Left lung (tissue), 14 donors: ENCODE data around the gene ANKRD36. TPM values are rescaled to one million over a fixed set of nuclear protein-coding genes. Genes with fewer than 3 reads are reported as not detected.
"Not testable (repeated sequence)": the region's sequence is repeated elsewhere in the genome, so short reads cannot be mapped to it uniquely, and the experiment has no call there.

ENCODE experiments used
- ATAC-seq: fragments of 200-7000 bp; cut with Tn5 transposase; one replicate; pipeline ENCODE4 v1.9.1; 2020; ENCODE audit warnings: moderate library complexity
- DNase-seq, 4 donors: peaks; one replicate each; pipeline ENCODE4 v3.0.0-alpha.2; 2013 to 2020
- H3K27ac ChIP-seq, 2 donors: fragments of 200-600 bp; sonication (generic) in 1 of 2; one replicate each; pipeline versions ENCODE4 v1.5.0 to v1.8.0; 2020 to 2021
- H3K27me3 ChIP-seq, 2 donors: fragments of 200-600 bp; sonication (generic) in 1 of 2; one replicate each; pipeline versions ENCODE4 v1.5.0 to v1.8.0; 2020 to 2021
- H3K36me3 ChIP-seq, 2 donors: fragments of 200-600 bp; sonication (generic) in 1 of 2; one replicate each; pipeline versions ENCODE4 v1.5.0 to v1.8.0; 2020 to 2021
- H3K4me1 ChIP-seq, 2 donors: fragments of 200-600 bp; one replicate each; pipeline ENCODE4 v1.8.0; 2021
- H3K4me3 ChIP-seq, 2 donors: fragments of 200-600 bp; sonication (generic) in 1 of 2; one replicate each; pipeline versions ENCODE4 v1.5.0 to v1.8.0; 2020 to 2021; ENCODE audit warnings: mild to moderate bottlenecking in 1 of 2
- H3K9me3 ChIP-seq, 2 donors: fragments of 200-600 bp; sonication (generic) in 1 of 2; one replicate each; pipeline versions ENCODE4 v1.5.0 to v1.8.0; 2020 to 2021
- intact Hi-C, 2 donors: fragments of 100-400 bp; cut with DNase I; formaldehyde crosslinking; loops; one replicate each; pipeline versions ENCODE4 v1.11.2 to v1.14.2; 2022
- long read RNA-seq, 12 donors: library from polyadenylated mRNA in 2 of 12; unstranded in 2 of 12; transcript quantifications; one replicate each; pipeline ENCODE4 v2.0.0 and lab custom pipeline, GENCODE V29; 2019 to 2026
- polyA plus RNA-seq, 6 donors: library from polyadenylated mRNA; unstranded; fragments of 120-200 nt; gene quantifications; one replicate each; pipeline ENCODE4 v1.2.1, GENCODE V29; 2013; ENCODE audit not compliant: insufficient read length in 6 of 6
- total RNA-seq, 2 donors: library from RNA; stranded (reverse); fragmentation: NEBNext Ultra II Directional; extraction: Animal tissue kit (Norgen Biotek cat#: 25700); gene quantifications; one replicate each; pipeline ENCODE4 v1.2.1, GENCODE V29; 2021
- TF ChIP-seq, protein P1 (sequence below), 2 donors: fragments of 200-600 bp; sonication (generic) in 1 of 2; IDR thresholded peaks; one replicate each; pipeline versions ENCODE4 v1.5.0 to v1.8.0; 2021; ENCODE audit warnings: antibody characterized with exemption in 2 of 2
- donor health status: DM: no; HTN: yes; CAD: no.
- donor health status: DM: no; HTN: no; CAD: no.

Gene ANKRD36
- 10 to 100 TPM; 18.5 to 20.2 TPM for total RNA-seq
- 10 to 100 TPM; 27.3 to 44.1 (median 32.5) TPM for polyA plus RNA-seq
- long read RNA-seq, donor 1, partial matches to known transcripts, result 70 of 77 reads
- long read RNA-seq, donor 1, other reads (novel, unspliced or antisense), result 6 of 77 reads
- long read RNA-seq, donor 2, partial matches to known transcripts, result 29 of 30 reads
- long read RNA-seq, donor 2, other reads (novel, unspliced or antisense), result 0 of 30 reads
- long read RNA-seq, donor 3, partial matches to known transcripts, result 5 of 7 reads
- long read RNA-seq, donor 3, other reads (novel, unspliced or antisense), result 0 of 7 reads
- long read RNA-seq, donor 4, partial matches to known transcripts, result 1 of 4 reads
- long read RNA-seq, donor 4, other reads (novel, unspliced or antisense), result 3 of 4 reads
- long read RNA-seq, donor 5, partial matches to known transcripts, result 7 of 7 reads
- long read RNA-seq, donor 5, other reads (novel, unspliced or antisense), result 0 of 7 reads
- long read RNA-seq, donor 6, partial matches to known transcripts, result 14 of 15 reads
- long read RNA-seq, donor 6, other reads (novel, unspliced or antisense), result 0 of 15 reads
- long read RNA-seq, donor 7, partial matches to known transcripts, result 44 of 45 reads
- long read RNA-seq, donor 7, other reads (novel, unspliced or antisense), result 0 of 45 reads
- long read RNA-seq, donor 8, partial matches to known transcripts, result 8 of 15 reads
- long read RNA-seq, donor 8, other reads (novel, unspliced or antisense), result 6 of 15 reads
- long read RNA-seq, donor 9, result 0 reads
- long read RNA-seq, donor 10, partial matches to known transcripts, result 0 of 3 reads
- long read RNA-seq, donor 10, other reads (novel, unspliced or antisense), result 2 of 3 reads
- long read RNA-seq, donor 11, partial matches to known transcripts, result 0 of 1 reads
- long read RNA-seq, donor 11, other reads (novel, unspliced or antisense), result 0 of 1 reads
- long read RNA-seq, donor 12, partial matches to known transcripts, result 20 of 20 reads
- long read RNA-seq, donor 12, other reads (novel, unspliced or antisense), result 0 of 20 reads

DNA sequence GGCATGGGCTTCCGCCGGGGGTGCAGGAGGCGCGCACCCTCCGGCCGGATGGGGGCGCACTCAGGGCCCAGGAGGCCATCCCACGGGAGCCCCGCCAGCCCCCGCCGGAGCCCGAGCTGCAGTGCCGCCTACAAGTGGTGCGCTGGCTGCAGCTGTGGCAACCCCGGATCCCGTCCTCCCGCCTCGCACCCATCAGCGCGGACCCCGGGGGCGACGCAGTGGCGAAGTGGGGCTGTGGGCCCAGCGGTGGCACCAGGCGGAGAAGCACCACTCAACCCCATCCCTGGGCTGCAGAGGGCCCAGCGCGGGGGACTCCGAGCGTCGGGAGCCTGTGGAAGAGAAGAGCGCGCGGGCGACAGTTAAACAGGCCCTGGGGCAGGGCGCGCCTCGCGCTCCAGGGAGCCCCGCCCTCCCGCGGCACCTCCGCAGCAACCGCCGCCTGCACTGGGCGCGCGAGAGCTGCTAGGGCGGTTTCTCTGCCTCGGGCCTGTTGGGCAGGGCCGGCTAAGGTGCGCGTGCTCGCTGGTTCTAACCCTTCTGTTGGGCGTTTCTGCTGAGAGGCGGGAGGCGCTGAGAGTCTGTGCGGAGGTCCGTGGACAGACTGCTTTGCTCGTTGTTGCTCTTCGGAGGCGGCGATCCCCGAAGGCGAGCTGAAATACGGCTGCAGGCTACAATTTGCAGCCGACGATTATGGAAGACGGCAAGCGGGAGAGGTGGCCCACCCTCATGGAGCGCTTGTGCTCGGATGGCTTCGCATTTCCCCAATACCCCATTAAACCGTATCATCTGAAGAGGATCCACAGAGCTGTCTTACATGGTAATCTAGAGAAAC is at the start of gene ANKRD36:
Gene ANKRD36, plus strand, starts transcription at position 104 of the 832 bp plus-strand sequence. Its CDS starts 587 bp downstream, at position 691.
- H3K9me3 ChIP-seq, H3K36me3 ChIP-seq, H3K4me1 ChIP-seq, H3K27me3 ChIP-seq, intact Hi-C loops: not testable (repeated sequence)
- Histone ChIP-seq H3K27ac (peak within 1 kb of the TSS; percentile 94 to 96), H3K4me3 (peak within 1 kb of the TSS; percentile 65 to 72)
- ATAC-seq (peak; percentile 94), DNase-seq (peak; percentile 83 to 95 (median 86))
- TF ChIP-seq, protein P1, sequence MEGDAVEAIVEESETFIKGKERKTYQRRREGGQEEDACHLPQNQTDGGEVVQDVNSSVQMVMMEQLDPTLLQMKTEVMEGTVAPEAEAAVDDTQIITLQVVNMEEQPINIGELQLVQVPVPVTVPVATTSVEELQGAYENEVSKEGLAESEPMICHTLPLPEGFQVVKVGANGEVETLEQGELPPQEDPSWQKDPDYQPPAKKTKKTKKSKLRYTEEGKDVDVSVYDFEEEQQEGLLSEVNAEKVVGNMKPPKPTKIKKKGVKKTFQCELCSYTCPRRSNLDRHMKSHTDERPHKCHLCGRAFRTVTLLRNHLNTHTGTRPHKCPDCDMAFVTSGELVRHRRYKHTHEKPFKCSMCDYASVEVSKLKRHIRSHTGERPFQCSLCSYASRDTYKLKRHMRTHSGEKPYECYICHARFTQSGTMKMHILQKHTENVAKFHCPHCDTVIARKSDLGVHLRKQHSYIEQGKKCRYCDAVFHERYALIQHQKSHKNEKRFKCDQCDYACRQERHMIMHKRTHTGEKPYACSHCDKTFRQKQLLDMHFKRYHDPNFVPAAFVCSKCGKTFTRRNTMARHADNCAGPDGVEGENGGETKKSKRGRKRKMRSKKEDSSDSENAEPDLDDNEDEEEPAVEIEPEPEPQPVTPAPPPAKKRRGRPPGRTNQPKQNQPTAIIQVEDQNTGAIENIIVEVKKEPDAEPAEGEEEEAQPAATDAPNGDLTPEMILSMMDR (IDR thresholded peaks at IDR 0.05), result peak; percentile 33 to 39

DNA sequence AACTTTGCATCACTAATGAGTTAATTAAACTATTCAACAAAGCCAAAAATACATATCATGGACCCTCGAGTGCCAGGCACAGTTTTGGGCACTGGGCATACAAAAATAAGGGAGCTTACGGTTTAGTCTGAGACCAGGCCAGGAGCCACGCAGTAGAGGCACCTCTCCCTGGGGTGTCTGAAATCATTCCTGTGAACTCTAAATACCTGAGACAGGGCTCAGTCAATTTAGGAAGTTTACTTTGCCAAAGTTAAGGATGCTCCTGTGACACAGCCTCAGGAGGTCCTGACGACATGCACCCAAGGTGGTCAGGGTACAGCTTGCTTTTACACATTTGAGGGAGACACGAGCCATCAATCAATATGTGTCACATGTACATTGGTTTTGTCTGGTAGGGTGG is 46.9 kb upstream of the ANKRD36 start:
- H3K27ac ChIP-seq, intact Hi-C loops, DNase-seq, H3K9me3 ChIP-seq, H3K36me3 ChIP-seq, H3K4me1 ChIP-seq, H3K4me3 ChIP-seq, H3K27me3 ChIP-seq, ATAC-seq: not testable (repeated sequence)

DNA sequence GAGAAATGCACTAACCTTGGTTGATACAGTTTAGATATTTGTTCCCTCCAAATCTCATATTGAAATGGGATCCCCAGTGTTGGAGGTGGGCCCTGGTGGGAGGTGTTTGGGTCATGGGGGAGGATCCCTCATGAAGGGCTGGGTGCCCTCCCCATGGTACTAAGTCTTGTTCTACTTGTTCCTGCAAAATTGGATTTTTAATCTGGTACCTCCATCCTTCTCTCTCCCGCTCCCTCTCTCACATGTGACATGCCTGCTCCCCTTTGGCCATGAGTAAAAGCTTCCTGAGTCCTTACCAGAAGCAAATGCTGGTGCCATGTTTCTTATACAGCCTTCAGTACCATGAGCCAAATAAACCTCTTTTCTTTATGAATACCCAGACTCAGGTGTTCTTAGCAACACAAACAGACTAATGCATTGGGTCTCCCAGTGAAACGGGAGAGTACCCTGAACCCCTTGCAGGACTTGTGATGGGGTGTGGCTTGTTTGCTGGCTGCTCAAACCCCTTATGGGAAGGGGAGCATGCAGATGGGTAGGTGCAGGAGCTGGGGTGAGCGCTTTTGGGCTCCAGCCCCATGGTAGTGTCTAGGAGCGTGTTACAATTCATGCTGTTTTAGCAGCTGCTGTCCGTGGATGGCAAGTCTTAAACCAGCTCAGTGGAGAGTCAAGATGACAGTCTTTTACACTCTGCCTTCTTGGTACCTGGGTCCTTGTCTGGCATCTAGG is 45.5 kb upstream of the ANKRD36 start:
- no peaks in the 10 kb centered on the region for H3K4me1 ChIP-seq
- H3K27ac ChIP-seq, result no peak overlapping the region
- H3K36me3 ChIP-seq, result no peaks in the 10 kb centered on the region
- DNase-seq, result no peak
- no peak overlapping the region for H3K4me3 ChIP-seq
- no peak for ATAC-seq
- H3K9me3 ChIP-seq, result no peaks in the 10 kb centered on the region
- TF ChIP-seq, protein P1 (IDR thresholded peaks at IDR 0.05), result no peak
- peaks cover 0 to 2% of the 10 kb centered on the region in 2 donors for H3K27me3 ChIP-seq
- intact Hi-C loops, result no loop called here

DNA sequence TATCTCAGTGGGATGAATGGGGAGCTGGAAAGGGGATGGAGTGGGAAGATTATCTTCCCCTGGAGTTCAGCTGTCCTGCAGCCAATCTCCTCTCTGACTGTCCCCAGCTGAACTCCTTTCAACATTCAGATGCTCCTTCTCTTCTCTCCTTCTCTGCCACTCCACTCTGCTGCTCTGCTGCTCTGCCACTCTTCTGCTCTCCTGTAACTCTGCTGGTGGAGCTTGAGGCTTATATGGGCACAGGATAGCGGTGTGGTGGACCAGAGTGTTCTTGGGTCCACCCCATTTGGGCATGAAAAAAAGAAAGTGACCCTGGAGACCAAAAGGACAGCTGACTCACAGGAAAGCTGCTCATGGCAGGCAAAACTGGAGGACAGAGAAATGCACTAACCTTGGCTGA is 44.9 kb upstream of the ANKRD36 start:
- H3K4me3 ChIP-seq, result no peak overlapping the region
- no peaks in the 10 kb centered on the region for H3K4me1 ChIP-seq
- TF ChIP-seq, protein P1 (IDR thresholded peaks at IDR 0.05), result no peak
- H3K27ac ChIP-seq, result no peak overlapping the region
- H3K36me3 ChIP-seq, result no peaks in the 10 kb centered on the region
- peaks cover 0 to 2% of the 10 kb centered on the region in 2 donors for H3K27me3 ChIP-seq
- no peaks in the 10 kb centered on the region for H3K9me3 ChIP-seq
- DNase-seq, result no peak
- no peak for ATAC-seq
- intact Hi-C loops, result no loop called here

DNA sequence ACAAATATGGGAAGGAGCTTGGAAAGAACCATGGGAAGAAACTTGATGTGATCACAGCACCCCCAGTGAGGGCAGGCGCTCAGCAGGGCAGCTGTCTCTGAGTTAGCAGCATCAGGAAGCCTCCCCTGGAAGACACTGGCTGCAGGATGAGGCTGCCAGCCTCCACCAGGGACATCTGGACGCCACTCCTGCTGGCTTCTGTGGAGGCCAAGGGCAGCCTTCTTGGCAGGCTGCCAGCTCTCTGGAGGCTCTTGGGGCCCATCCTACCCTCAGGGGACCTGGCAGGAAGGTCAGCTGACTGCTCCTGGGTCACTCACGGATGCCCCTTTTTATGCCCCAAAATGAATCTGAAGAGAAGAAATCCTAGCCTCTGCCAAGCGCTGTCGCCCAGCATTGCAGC is 44.2 kb upstream of the ANKRD36 start:
- H3K27ac ChIP-seq, DNase-seq, H3K27me3 ChIP-seq, H3K4me3 ChIP-seq, H3K36me3 ChIP-seq, intact Hi-C loops, H3K9me3 ChIP-seq, H3K4me1 ChIP-seq, ATAC-seq: not testable (repeated sequence)

DNA sequence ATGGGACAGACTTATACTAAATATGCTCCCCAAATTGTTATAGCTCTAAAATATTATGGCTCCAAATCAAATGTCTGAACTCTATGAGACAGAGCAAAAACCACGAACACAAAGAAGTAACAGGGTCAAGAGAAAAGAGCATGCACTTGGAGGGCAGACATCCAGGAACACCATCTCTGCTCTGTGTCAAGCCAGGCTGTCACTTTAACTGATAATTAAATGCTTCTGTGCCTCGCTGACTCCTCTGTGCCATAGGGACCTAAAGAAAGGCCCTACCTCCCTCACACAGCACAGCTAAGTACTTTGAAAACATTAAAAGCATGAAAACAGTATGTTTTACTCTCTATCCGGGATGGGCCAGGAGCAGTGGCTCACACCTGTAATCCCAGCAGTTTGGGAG is 42.0 kb upstream of the ANKRD36 start:
- H3K27ac ChIP-seq, H3K36me3 ChIP-seq, H3K9me3 ChIP-seq, intact Hi-C loops, H3K4me3 ChIP-seq, H3K27me3 ChIP-seq, DNase-seq, ATAC-seq, H3K4me1 ChIP-seq: not testable (repeated sequence)

DNA sequence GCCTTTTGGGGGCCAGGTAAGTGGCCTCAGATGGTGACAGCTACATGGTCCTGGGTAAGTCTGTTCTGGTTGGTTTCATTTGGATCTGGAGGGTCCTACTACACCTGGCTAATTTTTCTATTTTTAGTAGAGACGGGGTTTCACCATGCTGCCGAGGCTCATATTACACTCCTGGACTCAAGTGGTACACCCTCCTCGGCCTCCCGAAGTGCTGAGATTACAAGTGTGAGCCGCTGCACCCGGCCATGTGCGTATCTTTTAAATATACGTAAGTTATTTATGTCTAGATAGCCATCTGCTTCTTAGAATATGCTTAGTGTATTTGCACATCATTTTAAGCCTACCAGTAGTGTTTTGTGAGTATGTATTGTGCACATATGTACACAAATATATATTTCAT is 35.7 kb upstream of the ANKRD36 start:
- H3K27ac ChIP-seq, H3K27me3 ChIP-seq, H3K4me3 ChIP-seq, H3K4me1 ChIP-seq, intact Hi-C loops, DNase-seq, H3K36me3 ChIP-seq, H3K9me3 ChIP-seq: not testable (repeated sequence)
- peak; percentile 60 for ATAC-seq

DNA sequence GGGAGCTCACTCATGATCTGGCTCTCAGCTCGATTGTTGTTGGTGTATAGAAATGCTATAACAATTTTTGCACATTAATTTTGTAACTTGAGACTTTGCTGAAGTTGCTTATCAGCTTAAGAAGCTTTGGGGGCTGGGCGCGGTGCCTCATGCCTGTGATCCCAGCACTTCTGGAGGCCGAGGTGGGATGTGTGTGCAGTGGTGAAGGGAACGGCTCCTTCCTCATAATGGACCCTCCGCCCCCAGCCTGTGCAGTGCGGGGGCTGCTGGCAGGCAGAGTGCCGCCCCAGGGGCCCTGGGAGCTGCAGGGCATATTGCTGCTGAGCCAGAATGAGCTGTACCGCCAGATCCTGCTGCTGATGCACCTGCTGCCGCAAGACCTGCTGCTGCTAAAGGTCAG is 32.1 kb upstream of the ANKRD36 start:
- H3K4me1 ChIP-seq, H3K4me3 ChIP-seq, intact Hi-C loops, H3K36me3 ChIP-seq, H3K27me3 ChIP-seq, ATAC-seq, DNase-seq, H3K9me3 ChIP-seq, H3K27ac ChIP-seq: not testable (repeated sequence)
